Measurements from ENCODE around the gene TFDP3. TPM values are rescaled to one million over a fixed set of nuclear protein-coding genes. Genes with fewer than 3 reads are reported as not detected.

Gene TFDP3
- total and polyA plus RNA-seq, 2 of the 13 experiments (the other 11 are each of a cell fraction or from before 2014, with no cell fraction given): not detected

DNA sequence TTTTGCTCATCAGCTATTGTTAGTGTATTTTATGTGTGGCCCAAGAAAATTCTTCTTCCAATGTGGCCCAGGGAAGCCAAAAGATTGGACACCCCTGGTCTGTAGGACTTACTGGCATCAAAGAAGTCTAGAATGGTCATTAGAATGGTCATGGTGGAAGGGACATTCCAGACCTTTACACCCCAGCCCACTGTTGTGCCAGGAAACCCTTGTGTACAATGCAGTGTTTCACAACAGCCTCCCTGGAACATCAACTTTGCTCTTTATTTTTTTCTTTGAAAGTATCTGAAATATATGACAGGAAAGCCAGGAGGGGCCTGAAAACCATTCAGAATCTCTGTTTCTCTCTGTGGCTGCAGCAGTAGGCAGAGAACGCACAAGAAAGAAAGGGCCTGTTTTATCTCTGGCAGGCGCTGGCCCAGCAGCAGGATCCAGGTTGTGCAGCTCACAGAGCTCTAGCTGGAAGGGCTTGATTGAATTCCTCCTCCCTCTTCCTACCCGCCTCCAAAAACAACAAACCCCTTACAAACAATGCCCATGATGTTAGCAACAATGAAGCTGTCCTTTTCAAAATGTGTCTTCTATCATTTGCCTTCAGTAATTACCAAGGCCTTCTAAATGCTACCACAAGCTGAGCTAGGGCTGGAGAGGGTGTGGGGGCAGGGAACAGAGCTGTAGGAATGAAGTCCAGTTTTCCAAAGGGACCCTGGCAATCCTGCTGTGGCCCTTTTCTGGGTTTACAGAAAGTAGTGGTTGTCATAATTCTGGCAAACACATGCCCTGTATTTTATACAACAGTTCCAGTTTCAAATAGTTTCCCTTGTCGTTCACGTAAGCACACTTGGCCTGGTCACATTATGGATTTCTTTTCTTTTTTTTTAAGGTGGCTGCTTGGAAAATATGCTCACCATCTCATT is 32.3 kb upstream of the TFDP3 start (continued):
- TF ChIP-seq, protein P1, sequence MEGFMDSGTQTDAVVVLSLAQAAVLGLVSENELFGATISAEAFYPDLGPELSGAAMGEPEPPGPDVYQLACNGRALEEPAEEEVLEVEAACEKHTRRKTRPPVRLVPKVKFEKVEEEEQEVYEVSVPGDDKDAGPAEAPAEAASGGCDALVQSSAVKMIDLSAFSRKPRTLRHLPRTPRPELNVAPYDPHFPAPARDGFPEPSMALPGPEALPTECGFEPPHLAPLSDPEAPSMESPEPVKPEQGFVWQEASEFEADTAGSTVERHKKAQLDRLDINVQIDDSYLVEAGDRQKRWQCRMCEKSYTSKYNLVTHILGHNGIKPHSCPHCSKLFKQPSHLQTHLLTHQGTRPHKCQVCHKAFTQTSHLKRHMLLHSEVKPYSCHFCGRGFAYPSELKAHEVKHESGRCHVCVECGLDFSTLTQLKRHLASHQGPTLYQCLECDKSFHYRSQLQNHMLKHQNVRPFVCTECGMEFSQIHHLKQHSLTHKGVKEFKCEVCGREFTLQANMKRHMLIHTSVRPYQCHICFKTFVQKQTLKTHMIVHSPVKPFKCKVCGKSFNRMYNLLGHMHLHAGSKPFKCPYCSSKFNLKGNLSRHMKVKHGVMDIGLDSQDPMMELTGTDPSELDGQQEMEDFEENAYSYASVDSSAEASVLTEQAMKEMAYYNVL (CRISPR knock-in tag; IDR thresholded peaks at IDR 0.05; ENCODE audit: borderline replicate concordance): no peak
- TF ChIP-seq PAXIP1 (CRISPR knock-in tag; conservative IDR thresholded peaks at IDR 0.05) (peak; percentile 30; the same call in 1 of the 2 replicates), ZNF644 (CRISPR knock-in tag; IDR thresholded peaks at IDR 0.05; ENCODE audit: low read depth) (peak; percentile 61), CEBPB (IDR thresholded peaks at IDR 0.05; ENCODE audit: borderline replicate concordance, low read depth, low read length) (peak; percentile 60; the same call in 1 of the 2 replicates), EZH2 (conservative IDR thresholded peaks at IDR 0.05; ENCODE audit: low read depth, low read length) (no peak), FOXP1 (IDR thresholded peaks at IDR 0.05) (no peak), FOXP1 (CRISPR knock-in tag; IDR thresholded peaks at IDR 0.05) (peak; percentile 22; the same call in 1 of the 2 replicates), CCAR2 (optimal IDR thresholded peaks at IDR 0.05; ENCODE audit: low read depth, low read length) (no peak), ZNF143 (CRISPR knock-in tag; IDR thresholded peaks at IDR 0.05) (no peak), ZNF451 (CRISPR knock-in tag; IDR thresholded peaks at IDR 0.05) (no peak), HNF4A (CRISPR knock-in tag; IDR thresholded peaks at IDR 0.05) (peak; percentile 48), CREM (IDR thresholded peaks at IDR 0.05) (no peak), CREM (CRISPR knock-in tag; IDR thresholded peaks at IDR 0.05) (no peak), POLR2AphosphoS5 (IDR thresholded peaks at IDR 0.05; ENCODE audit: low read depth, low read length) (no peak), SOX5 (CRISPR knock-in tag; IDR thresholded peaks at IDR 0.05; ENCODE audit: borderline replicate concordance) (peak; percentile 18; the same call in 1 of the 2 replicates), MXD4 (CRISPR knock-in tag; IDR thresholded peaks at IDR 0.05) (no peak)

Data from HepG2 (cell line).